Upper lobe of left lung (tissue), 6 donors: ENCODE measurements around the gene AZGP1. TPM values are rescaled to one million over a fixed set of nuclear protein-coding genes. Genes with fewer than 3 reads are reported as not detected.

ENCODE experiments used
- ATAC-seq, 2 donors: fragments of 200-7000 bp; cut with Tn5 transposase; one replicate each; pipeline ENCODE4 v1.9.1; 2022; ENCODE audit warnings: mild to moderate bottlenecking in 2 of 2, moderate library complexity in 2 of 2; ENCODE audit not compliant: low FRiP score in 2 of 2
- DNase-seq, 2 donors: peaks; one replicate each; pipeline ENCODE4 v3.0.0-alpha.2; 2019 to 2020
- H3K27ac ChIP-seq, 4 donors: fragments of 200-600 bp; sonication (generic); one replicate each; pipeline ENCODE4 v1.5.1; 2016 to 2019
- H3K27me3 ChIP-seq, 4 donors: fragments of 200-600 bp; sonication (generic); one replicate each; pipeline ENCODE4 v1.5.1; 2017 to 2019
- H3K36me3 ChIP-seq, 4 donors: fragments of 200-600 bp; sonication (generic); one replicate each; pipeline ENCODE4 v1.5.1; 2016 to 2019
- H3K4me1 ChIP-seq, 4 donors: fragments of 200-600 bp; sonication (generic); one replicate each; pipeline ENCODE4 v1.5.1; 2018 to 2019
- H3K4me3 ChIP-seq, 4 donors: fragments of 200-600 bp; sonication (generic); one replicate each; pipeline ENCODE4 v1.5.1; 2017 to 2019; ENCODE audit warnings: mild to moderate bottlenecking in 2 of 4, moderate library complexity in 1 of 4
- H3K9me3 ChIP-seq, 4 donors: fragments of 200-600 bp; sonication (generic); one replicate each; pipeline ENCODE4 v1.5.1; 2018 to 2019
- EP300 ChIP-seq, 4 donors: sonication (generic); formaldehyde crosslinking; IDR thresholded peaks; one replicate each; pipeline ENCODE4 v1.5.1; 2017; ENCODE audit warnings: antibody characterized with exemption in 4 of 4, control low read depth in 2 of 4
- POLR2A ChIP-seq, 4 donors: fragments of 450-650 bp; IDR thresholded peaks; one replicate each; pipeline ENCODE4 v1.5.1; 2016 to 2017; ENCODE audit warnings: antibody characterized with exemption in 4 of 4, mild to moderate bottlenecking in 2 of 4
- POLR2AphosphoS5 ChIP-seq, 2 donors: sonication (generic); formaldehyde crosslinking; IDR thresholded peaks; one replicate each; pipeline ENCODE4 v1.5.1; 2017; ENCODE audit warnings: antibody characterized with exemption in 2 of 2
- WGBS, 2 donors: methylation state at CpG; one replicate each; pipeline ENCODE4 v1.1.5; 2017 to 2018; 5-methylcytosine and 5-hydroxymethylcytosine counted together
- total RNA-seq, 6 donors: library from RNA; depleted of rRNA in 4 of 6; stranded (reverse); fragments of >200 nt in 4 of 6; gene quantifications; one replicate each; pipeline versions ENCODE4 v1.1.0 to v1.2.1, GENCODE V29; 2016 to 2021
- TF ChIP-seq, protein P1 (sequence below), 6 experiments: fragments of 450-650 bp in 4 of 6; fragments of 200-600 bp in 2 of 6; sonication (generic) in 2 of 6; IDR thresholded peaks; one replicate each; pipeline ENCODE4 v1.5.1; 2016 to 2019; ENCODE audit warnings: antibody characterized with exemption in 6 of 6
- donor health status: DM: no; HTN: no; CAD: no; lungs with moderate emphysema.
- donor health status: DM: no; HTN: yes; CAD: no; lungs with severe emphysema.

Gene AZGP1
- total RNA-seq, 6 donors from 2014 or later: 2.3 to 35.6 (median 28.8) TPM

DNA sequence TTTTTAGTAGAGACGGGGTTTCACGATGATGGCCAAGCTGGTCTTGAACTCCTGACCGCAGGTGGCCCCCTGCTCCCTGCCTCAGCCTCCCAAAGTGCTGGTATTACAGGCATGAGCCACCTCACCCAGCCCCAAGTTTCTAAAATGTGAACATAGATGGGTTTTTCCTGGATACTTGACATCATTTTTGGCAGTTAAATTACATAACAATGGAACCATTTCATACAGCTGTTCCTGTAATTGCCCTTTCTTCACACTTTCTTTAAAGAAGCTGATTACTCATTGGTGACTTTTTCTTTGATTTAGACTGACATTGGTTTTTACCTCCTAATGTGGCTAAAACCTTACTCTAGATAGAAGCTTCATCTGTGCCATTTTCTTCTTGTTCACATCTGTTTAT lies 45.5 kb upstream of the AZGP1 start:
- no peak for ATAC-seq
- Histone ChIP-seq H3K9me3 (no peaks in the 10 kb centered on the region), H3K27me3 (no peaks in the 10 kb centered on the region), H3K4me3 (no peak overlapping the region), H3K4me1 (peaks cover 21 to 57% (median 33%) of the 10 kb centered on the region in 4 donors), H3K36me3 (peaks cover 9 to 44% (median 31%) of the 10 kb centered on the region in 4 donors), H3K27ac (no peak overlapping the region)
- no peak for DNase-seq
- 79 to 95% methylated on average over 3 of the region's 3 CpGs for WGBS, 2 donors
- no peak for TF ChIP-seq EP300 (IDR thresholded peaks at IDR 0.05)
- no peak for TF ChIP-seq POLR2AphosphoS5 (IDR thresholded peaks at IDR 0.05)
- TF ChIP-seq, protein P1, sequence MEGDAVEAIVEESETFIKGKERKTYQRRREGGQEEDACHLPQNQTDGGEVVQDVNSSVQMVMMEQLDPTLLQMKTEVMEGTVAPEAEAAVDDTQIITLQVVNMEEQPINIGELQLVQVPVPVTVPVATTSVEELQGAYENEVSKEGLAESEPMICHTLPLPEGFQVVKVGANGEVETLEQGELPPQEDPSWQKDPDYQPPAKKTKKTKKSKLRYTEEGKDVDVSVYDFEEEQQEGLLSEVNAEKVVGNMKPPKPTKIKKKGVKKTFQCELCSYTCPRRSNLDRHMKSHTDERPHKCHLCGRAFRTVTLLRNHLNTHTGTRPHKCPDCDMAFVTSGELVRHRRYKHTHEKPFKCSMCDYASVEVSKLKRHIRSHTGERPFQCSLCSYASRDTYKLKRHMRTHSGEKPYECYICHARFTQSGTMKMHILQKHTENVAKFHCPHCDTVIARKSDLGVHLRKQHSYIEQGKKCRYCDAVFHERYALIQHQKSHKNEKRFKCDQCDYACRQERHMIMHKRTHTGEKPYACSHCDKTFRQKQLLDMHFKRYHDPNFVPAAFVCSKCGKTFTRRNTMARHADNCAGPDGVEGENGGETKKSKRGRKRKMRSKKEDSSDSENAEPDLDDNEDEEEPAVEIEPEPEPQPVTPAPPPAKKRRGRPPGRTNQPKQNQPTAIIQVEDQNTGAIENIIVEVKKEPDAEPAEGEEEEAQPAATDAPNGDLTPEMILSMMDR (IDR thresholded peaks at IDR 0.05): no peak
- no peak for TF ChIP-seq POLR2A (IDR thresholded peaks at IDR 0.05)

DNA sequence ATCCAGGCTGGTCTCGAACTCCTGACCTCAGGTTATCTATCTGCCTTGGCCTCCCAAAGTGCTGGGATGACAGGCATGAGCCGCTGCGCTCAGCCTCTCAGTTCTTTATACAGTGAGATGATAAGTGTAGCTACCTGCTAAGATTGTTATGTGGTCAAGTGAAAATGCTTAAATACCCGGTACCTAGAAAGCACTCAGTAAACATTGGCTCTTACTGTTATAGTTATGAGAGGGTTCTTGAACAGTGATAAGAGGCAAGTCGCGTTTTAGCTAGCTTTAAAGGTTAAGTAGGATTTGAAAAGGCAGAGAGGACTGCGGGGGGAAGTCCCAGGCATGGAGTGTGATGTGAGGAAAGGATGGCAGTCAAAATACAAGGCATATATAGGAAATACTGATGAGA lies 44.1 kb upstream of the AZGP1 start:
- peaks cover 22 to 64% (median 38%) of the 10 kb centered on the region in 4 donors for H3K4me1 ChIP-seq
- peak in 1 of 2 donors; percentile 73 for ATAC-seq
- no peaks in the 10 kb centered on the region for H3K27me3 ChIP-seq
- no peak overlapping the region for H3K27ac ChIP-seq
- no peaks in the 10 kb centered on the region for H3K9me3 ChIP-seq
- DNase-seq: peak in 1 of 2 donors; percentile 42
- peaks cover 9 to 31% (median 22%) of the 10 kb centered on the region in 4 donors for H3K36me3 ChIP-seq
- H3K4me3 ChIP-seq: no peak overlapping the region
- 53 to 69% methylated on average over 7 of the region's 7 CpGs for WGBS, 2 donors
- TF ChIP-seq, protein P1 (IDR thresholded peaks at IDR 0.05): no peak
- peak in 1 of 2 donors; percentile 20 for TF ChIP-seq POLR2AphosphoS5 (IDR thresholded peaks at IDR 0.05)
- peak in 1 of 4 donors; percentile 71 for TF ChIP-seq EP300 (IDR thresholded peaks at IDR 0.05)

DNA sequence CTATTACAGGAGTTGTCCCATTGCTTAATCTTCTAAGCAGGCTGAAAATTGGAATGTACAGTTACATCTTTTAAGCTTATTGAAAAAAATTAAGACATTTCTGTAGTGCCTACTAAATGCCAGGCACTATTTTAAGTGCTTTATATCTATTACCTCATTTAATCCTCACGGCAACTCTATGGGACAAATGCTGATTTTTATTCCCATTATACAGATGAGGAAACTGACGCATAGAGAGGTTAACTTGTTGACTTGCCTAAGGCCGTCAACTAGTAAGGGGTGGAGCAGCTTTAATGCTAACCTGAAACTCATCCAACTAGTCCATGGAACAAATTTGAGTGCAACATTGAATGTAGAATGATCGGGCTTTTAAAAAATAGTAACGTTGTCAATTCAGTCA lies 42.0 kb upstream of the AZGP1 start:
- TF ChIP-seq EP300 (IDR thresholded peaks at IDR 0.05): no peak
- TF ChIP-seq POLR2AphosphoS5 (IDR thresholded peaks at IDR 0.05): no peak
- TF ChIP-seq, protein P1 (IDR thresholded peaks at IDR 0.05): no peak
- 83 to 86% methylated on average over 5 of the region's 5 CpGs for WGBS, 2 donors
- Histone ChIP-seq H3K4me3 (no peak overlapping the region), H3K27me3 (no peaks in the 10 kb centered on the region), H3K27ac (peak overlapping the region in 2 of 4 donors; percentile 33 to 99), H3K9me3 (no peaks in the 10 kb centered on the region), H3K4me1 (peaks cover 22 to 63% (median 38%) of the 10 kb centered on the region in 4 donors), H3K36me3 (peaks cover 0 to 13% (median 5%) of the 10 kb centered on the region in 4 donors)
- ATAC-seq (no peak), DNase-seq (no peak)

DNA sequence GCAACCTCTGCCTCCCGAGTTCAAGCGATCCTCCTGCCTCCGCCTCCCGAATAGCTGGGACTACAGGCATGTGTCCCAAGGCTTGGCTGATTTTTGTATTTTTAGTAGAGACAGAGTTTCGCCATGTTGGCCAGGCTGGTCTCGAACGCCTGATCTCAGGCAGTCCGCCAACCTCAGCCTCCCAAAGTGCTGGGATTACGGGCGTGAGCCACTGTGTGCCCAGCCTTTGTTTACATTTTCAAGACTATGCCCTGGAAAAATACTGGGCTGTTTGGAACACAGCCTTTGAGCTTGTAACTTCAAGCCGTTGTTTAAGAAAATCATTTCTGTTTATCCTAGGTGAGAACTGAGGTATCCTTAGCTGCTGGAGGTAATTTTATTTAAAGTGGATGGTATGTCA lies 41.5 kb upstream of the AZGP1 start:
- no peak for TF ChIP-seq POLR2AphosphoS5 (IDR thresholded peaks at IDR 0.05)
- TF ChIP-seq, protein P1 (IDR thresholded peaks at IDR 0.05): no peak
- H3K4me1 ChIP-seq: peaks cover 22 to 61% (median 39%) of the 10 kb centered on the region in 4 donors
- H3K27ac ChIP-seq: peak overlapping the region in 2 of 4 donors; percentile 33 to 99
- H3K36me3 ChIP-seq: peaks cover 0 to 8% (median 5%) of the 10 kb centered on the region in 4 donors
- peak overlapping the region in 1 of 4 donors; percentile 99 for H3K4me3 ChIP-seq
- no peak for DNase-seq
- H3K9me3 ChIP-seq: no peaks in the 10 kb centered on the region
- ATAC-seq: no peak
- WGBS, 2 donors: 69 to 71% methylated on average over 11 of the region's 11 CpGs
- no peaks in the 10 kb centered on the region for H3K27me3 ChIP-seq

DNA sequence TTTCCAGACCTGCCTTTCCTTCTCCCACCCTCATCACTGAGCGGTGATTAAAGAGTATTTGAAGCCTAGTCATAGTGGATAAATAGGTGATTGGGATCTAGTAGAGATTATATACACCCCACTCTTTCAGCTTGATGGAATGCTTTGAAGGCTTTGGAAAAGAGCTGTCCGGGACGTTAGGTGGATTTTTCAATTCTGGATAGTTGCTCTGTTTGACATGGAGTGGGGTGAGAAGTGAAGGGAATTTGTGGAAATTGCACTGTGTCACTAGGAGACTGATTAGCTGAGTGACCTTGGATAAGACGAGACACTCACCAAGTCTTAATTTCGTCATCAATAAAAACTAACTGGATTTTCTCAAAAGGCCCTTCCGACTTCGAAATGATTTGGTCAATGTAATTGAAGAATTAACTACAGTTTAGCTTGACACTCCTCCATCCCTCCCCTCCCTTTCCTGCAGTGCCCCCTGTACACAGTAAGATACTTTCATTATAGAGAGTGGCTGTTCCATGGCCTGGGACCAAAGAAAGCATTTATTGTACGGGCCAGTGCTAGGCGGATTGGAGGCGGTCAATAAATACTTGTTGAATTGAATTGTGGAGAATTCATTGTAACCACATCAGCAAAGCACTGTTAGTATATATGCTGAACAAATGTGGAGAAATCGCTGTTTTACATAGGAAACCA lies 40.5 kb upstream of the AZGP1 start:
- Histone ChIP-seq H3K4me3 (peak overlapping the region; percentile 69 to 99 (median 92)), H3K4me1 (peaks cover 19 to 62% (median 42%) of the 10 kb centered on the region in 4 donors), H3K36me3 (no peaks in the 10 kb centered on the region), H3K9me3 (no peaks in the 10 kb centered on the region), H3K27ac (peak overlapping the region; percentile 95 to 100 (median 99)), H3K27me3 (no peaks in the 10 kb centered on the region)
- TF ChIP-seq EP300 (IDR thresholded peaks at IDR 0.05) (no peak), POLR2A (IDR thresholded peaks at IDR 0.05) (no peak), POLR2AphosphoS5 (IDR thresholded peaks at IDR 0.05) (no peak)
- TF ChIP-seq, protein P1 (IDR thresholded peaks at IDR 0.05): no peak
- WGBS, 2 donors: 24 to 25% methylated on average over 11 of the region's 11 CpGs
- peak in 1 of 2 donors; percentile 6 for ATAC-seq
- no peak for DNase-seq
